GM19240 (cell line): ENCODE measurements around the gene PGBD5.
"Not testable (repeated sequence)": the region's sequence is repeated elsewhere in the genome, so short reads cannot be mapped to it uniquely, and the experiment has no call there.

Experiments used
- DNase-seq: peaks from one replicate; pipeline ENCODE4 v3.0.0; 2011; ENCODE audit warnings: low spot score; ENCODE audit not compliant: insufficient read length

The PGBD5 gene

GRCh38 chr1:230425252-230426091 is 660 bp downstream of the PGBD5 start:
- DNase-seq = no peak

- DNase-seq = no peak
Observed at GRCh38 chr1:230424391-230425251, 1.5 kb downstream of the PGBD5 start.

GRCh38 chr1:230423951-230424350 is 2.2 kb downstream of the PGBD5 start:
- no peak for DNase-seq

GRCh38 chr1:230423261-230423660 is 2.9 kb downstream of the PGBD5 start:
- DNase-seq = no peak

- no peak for DNase-seq
Observed at GRCh38 chr1:230422221-230422981, 3.7 kb downstream of the PGBD5 start.

GRCh38 chr1:230421481-230421880 is 4.7 kb downstream of the PGBD5 start:
- DNase-seq = no peak

GRCh38 chr1:230420372-230420771 is 5.8 kb downstream of the PGBD5 start:
- not testable (repeated sequence) for DNase-seq

- no peak for DNase-seq
Observed at GRCh38 chr1:230416430-230416829, 9.7 kb downstream of the PGBD5 start.

- no peak for DNase-seq
Observed at GRCh38 chr1:230415405-230416132, 10.6 kb downstream of the PGBD5 start.

- DNase-seq = no peak
Observed at GRCh38 chr1:230414694-230415093, 11.4 kb downstream of the PGBD5 start.

GRCh38 chr1:230414102-230414501 is 12.0 kb downstream of the PGBD5 start:
- DNase-seq = no peak

- no peak for DNase-seq
Observed at GRCh38 chr1:230413061-230413460, 13.1 kb downstream of the PGBD5 start.

- DNase-seq = no peak
Observed at GRCh38 chr1:230408971-230409370, 17.2 kb downstream of the PGBD5 start.

- DNase-seq = no peak
Observed at GRCh38 chr1:230407351-230407750, 18.8 kb downstream of the PGBD5 start.

GRCh38 chr1:230406727-230407126 is 19.4 kb downstream of the PGBD5 start:
- not testable (repeated sequence) for DNase-seq

GRCh38 chr1:230403442-230403841 is 22.7 kb downstream of the PGBD5 start:
- no peak for DNase-seq

- no peak for DNase-seq
Observed at GRCh38 chr1:230401763-230402294, 24.3 kb downstream of the PGBD5 start.

- DNase-seq = no peak
Observed at GRCh38 chr1:230401101-230401500, 25.0 kb downstream of the PGBD5 start.

GRCh38 chr1:230400007-230400344 is 26.2 kb downstream of the PGBD5 start:
- DNase-seq = no peak

GRCh38 chr1:230399321-230400006 is 26.7 kb downstream of the PGBD5 start:
- DNase-seq = no peak
